Transverse colon (tissue), 4 donors: Measurements from ENCODE around the gene CR1L.

Experiments
- CTCF ChIP-seq, 5 experiments: fragments of 200-600 bp in 3 of 5; fragments of 450-650 bp in 2 of 5; sonication (generic) in 3 of 5; IDR thresholded peaks; 1 replicate in 2 of 5; 2 replicates in 3 of 5; pipeline ENCODE4 v1.5.1; 2016 to 2017; ENCODE audit warnings: antibody characterized with exemption in 5 of 5, inconsistent platforms in 3 of 5, mild to moderate bottlenecking in 2 of 5, moderate library complexity in 1 of 5
- EP300 ChIP-seq: sonication (generic); formaldehyde crosslinking; IDR thresholded peaks from one replicate; pipeline ENCODE4 v1.6.1; 2017; ENCODE audit warnings: antibody characterized with exemption, low read depth
- POLR2A ChIP-seq: fragments of 450-650 bp; IDR thresholded peaks from one replicate; pipeline ENCODE4 v1.6.1; 2016; ENCODE audit warnings: antibody characterized with exemption, mild to moderate bottlenecking, moderate library complexity
- POLR2AphosphoS5 ChIP-seq, 3 donors: sonication (generic); formaldehyde crosslinking; IDR thresholded peaks; one replicate each; pipeline ENCODE4 v1.6.1; 2016; ENCODE audit warnings: antibody characterized with exemption in 3 of 3

DNA sequence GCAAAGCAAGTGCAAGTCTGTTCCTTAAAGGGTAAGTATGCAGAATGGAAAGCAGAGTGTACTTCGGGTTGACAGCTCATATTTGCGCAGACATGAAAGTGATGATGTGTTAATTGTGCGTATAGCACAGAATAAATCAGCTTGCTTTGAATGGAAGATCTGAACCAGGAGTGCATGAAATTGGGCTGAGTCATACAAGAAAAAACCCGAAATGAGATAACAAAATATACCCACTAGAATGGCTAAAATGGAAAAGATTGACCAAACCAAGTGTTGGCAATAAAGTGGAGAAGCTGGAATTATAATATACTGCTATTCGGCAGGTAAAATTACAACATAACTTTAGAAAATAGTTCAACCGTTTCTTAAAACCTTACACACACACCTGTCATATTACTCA is 28.5 kb downstream of the CR1L start:
- no peak for TF ChIP-seq CTCF (IDR thresholded peaks at IDR 0.05)
- no peak for TF ChIP-seq POLR2A
- TF ChIP-seq EP300, result no peak
- no peak for TF ChIP-seq POLR2AphosphoS5 (IDR thresholded peaks at IDR 0.05)
